WI38 (cell line): ENCODE measurements around the gene DPYD.

Experiments
- H3K4me3 ChIP-seq: 2 replicates; pipeline ENCODE4 v1.5.1; 2011; ENCODE audit warnings: low read depth, mild to moderate bottlenecking, control low read depth, low read length
- TF ChIP-seq, protein P1 (sequence below): IDR thresholded peaks from 2 replicates; pipeline ENCODE4 v1.5.1; 2012; ENCODE audit warnings: low read depth, mild to moderate bottlenecking, control low read depth, low read length

The DPYD gene

GRCh38 chr1:97792655-97793054 is 128.2 kb downstream of the DPYD start:
- H3K4me3 ChIP-seq = no peak overlapping the region
- TF ChIP-seq, protein P1, sequence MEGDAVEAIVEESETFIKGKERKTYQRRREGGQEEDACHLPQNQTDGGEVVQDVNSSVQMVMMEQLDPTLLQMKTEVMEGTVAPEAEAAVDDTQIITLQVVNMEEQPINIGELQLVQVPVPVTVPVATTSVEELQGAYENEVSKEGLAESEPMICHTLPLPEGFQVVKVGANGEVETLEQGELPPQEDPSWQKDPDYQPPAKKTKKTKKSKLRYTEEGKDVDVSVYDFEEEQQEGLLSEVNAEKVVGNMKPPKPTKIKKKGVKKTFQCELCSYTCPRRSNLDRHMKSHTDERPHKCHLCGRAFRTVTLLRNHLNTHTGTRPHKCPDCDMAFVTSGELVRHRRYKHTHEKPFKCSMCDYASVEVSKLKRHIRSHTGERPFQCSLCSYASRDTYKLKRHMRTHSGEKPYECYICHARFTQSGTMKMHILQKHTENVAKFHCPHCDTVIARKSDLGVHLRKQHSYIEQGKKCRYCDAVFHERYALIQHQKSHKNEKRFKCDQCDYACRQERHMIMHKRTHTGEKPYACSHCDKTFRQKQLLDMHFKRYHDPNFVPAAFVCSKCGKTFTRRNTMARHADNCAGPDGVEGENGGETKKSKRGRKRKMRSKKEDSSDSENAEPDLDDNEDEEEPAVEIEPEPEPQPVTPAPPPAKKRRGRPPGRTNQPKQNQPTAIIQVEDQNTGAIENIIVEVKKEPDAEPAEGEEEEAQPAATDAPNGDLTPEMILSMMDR = no peak

DNA sequence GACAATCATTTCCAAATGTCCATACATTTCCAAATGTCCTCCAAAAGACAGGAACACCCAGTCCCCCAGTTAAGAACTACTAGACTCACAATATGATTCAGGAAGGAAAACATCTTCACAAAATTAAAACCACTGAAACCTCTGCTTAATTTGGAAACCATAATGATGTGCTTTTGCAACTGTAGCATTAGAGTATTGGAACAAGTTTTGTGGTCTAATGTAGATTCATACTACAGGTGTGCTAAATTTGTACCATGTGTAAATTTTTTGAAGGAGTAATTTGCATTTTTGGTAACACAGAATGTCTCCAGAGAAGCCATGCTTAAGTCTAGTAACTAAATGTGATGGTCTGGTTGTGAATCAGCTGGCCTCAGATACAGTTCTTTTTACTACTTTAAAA is 129.6 kb downstream of the DPYD start:
- no peak overlapping the region for H3K4me3 ChIP-seq
- TF ChIP-seq, protein P1 = no peak

- TF ChIP-seq, protein P1 = no peak
- H3K4me3 ChIP-seq = no peak overlapping the region
Measured at GRCh38 chr1:97787231-97787630, 133.6 kb downstream of the DPYD start.

GRCh38 chr1:97784661-97785060 is 136.2 kb downstream of the DPYD start:
- no peak overlapping the region for H3K4me3 ChIP-seq
- TF ChIP-seq, protein P1 = no peak

DNA sequence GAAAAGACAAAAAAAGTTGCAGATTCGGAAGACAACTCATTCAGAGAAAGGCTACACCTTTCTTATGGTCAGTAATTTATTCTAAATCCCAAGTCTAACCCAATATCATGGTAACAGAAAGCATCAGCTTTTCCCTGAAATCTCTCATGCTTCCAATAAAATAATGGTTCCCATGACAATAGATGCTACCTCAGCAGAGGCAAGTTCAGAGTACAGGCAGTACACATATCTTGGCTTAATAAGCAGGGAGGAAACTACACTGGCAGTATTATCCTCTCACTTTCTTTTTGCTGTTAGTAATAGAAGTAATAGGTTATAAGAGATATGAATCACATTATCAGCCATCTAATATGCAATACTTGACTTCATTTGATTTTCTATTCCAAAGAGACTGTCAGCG is 137.1 kb downstream of the DPYD start:
- no peak overlapping the region for H3K4me3 ChIP-seq
- TF ChIP-seq, protein P1 = no peak

GRCh38 chr1:97781762-97782337 is 139.0 kb downstream of the DPYD start:
- no peak overlapping the region for H3K4me3 ChIP-seq
- TF ChIP-seq, protein P1 = no peak

DNA sequence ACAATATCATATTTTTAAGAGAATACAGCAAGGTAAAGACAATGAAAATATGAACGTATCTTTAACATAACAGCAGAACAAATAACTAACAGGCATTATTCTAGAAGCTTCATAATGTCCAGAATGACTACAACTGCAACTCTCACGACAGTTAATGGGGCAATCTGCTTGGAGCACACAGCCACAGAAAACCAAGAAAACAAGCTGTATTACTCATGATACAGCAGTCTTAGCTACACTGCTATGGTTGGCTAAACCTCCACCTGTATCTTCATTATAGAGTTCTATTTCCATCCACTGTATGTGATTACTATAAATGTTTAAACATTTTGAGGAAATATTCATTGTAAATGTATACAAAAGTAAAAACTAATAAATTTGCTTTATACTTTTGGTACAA is 139.9 kb downstream of the DPYD start:
- H3K4me3 ChIP-seq = no peak overlapping the region
- TF ChIP-seq, protein P1 = no peak
